Measurements from ENCODE around the gene PLAC1. TPM values are rescaled to one million over a fixed set of nuclear protein-coding genes. Genes with fewer than 3 reads are reported as not detected.

The PLAC1 gene
- total and polyA plus RNA-seq, 2 of the 13 experiments (the other 11 are each of a cell fraction or from before 2014, with no cell fraction given), result 0.40 to 2.7 TPM

- intact Hi-C loops (cut with micrococcal nuclease; ENCODE audit: unreplicated experiment), result no loop called here
- in situ Hi-C loops (cut with HindIII; ENCODE audit: extremely low pct_ligation_motif_present, low pct_unique_long_range_greater_than_20kb), result no loop called here
- H3K9me3 ChIP-seq (ENCODE audit: low read length), result no peaks in the 10 kb centered on the region
- FAIRE-seq, result no peak
- no peak overlapping the region for H3K4me3 ChIP-seq (replicated peaks in 1 of 3; ENCODE audit: insufficient read depth in 1 of 3, low read depth in 2 of 3, low read length in 3 of 3)
- CTCF ChIA-PET (ENCODE audit: low intra/inter-chr PET ratio, low total read pairs), result no interaction called here
- 0% methylated on average over 2 of the region's 6 CpGs for WGBS (ENCODE audit: low lambda C conversion rate)
- H3K36me3 ChIP-seq (replicated peaks in 1 of 2; ENCODE audit: control insufficient read depth in 1 of 2, insufficient read depth in 2 of 2, low read length in 2 of 2), result no peaks in the 10 kb centered on the region
- POLR2A ChIA-PET, result no interaction called here
- H3K4me2 ChIP-seq (ENCODE audit: low read depth, low read length), result no peak overlapping the region
- BruUV-seq (replicated peaks), result no TSS peak
- no peak overlapping the region for H3K9ac ChIP-seq (ENCODE audit: insufficient read depth, low read depth, low read length)
- no peaks in the 10 kb centered on the region for H3K4me1 ChIP-seq (ENCODE audit: insufficient read depth, low read length)
- no peak overlapping the region for H2AFZ ChIP-seq (ENCODE audit: low read length)
- H3K79me2 ChIP-seq (ENCODE audit: insufficient read depth, low read length), result no peaks in the 10 kb centered on the region
- no peaks in the 10 kb centered on the region; a peak in 1 of 5 replicates for H3K27me3 ChIP-seq (ENCODE audit: control insufficient read depth in 1 of 2, insufficient read depth in 2 of 2, low read length in 2 of 2)
- no peaks in the 10 kb centered on the region for H4K20me1 ChIP-seq (ENCODE audit: insufficient read depth, low read length)
- no peak for ATAC-seq
- no peak overlapping the region for H3K27ac ChIP-seq (ENCODE audit: extremely low read length, insufficient read depth, low read length)
- no peak for DNase-seq (ENCODE audit: low spot score)
- TF ChIP-seq ZNF496 (CRISPR knock-in tag; IDR thresholded peaks at IDR 0.05; ENCODE audit: insufficient replicate concordance), result no peak
- TF ChIP-seq, protein P1, sequence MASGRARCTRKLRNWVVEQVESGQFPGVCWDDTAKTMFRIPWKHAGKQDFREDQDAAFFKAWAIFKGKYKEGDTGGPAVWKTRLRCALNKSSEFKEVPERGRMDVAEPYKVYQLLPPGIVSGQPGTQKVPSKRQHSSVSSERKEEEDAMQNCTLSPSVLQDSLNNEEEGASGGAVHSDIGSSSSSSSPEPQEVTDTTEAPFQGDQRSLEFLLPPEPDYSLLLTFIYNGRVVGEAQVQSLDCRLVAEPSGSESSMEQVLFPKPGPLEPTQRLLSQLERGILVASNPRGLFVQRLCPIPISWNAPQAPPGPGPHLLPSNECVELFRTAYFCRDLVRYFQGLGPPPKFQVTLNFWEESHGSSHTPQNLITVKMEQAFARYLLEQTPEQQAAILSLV (CRISPR knock-in tag; IDR thresholded peaks at IDR 0.05; ENCODE audit: borderline replicate concordance), result no peak
- no peak for TF ChIP-seq RFXANK (CRISPR knock-in tag; IDR thresholded peaks at IDR 0.05)
- no peak for TF ChIP-seq REL (CRISPR knock-in tag; conservative IDR thresholded peaks at IDR 0.05)
- no peak for TF ChIP-seq ARID2 (CRISPR knock-in tag; IDR thresholded peaks at IDR 0.05; ENCODE audit: borderline replicate concordance)
- no peak for TF ChIP-seq IRF1 (CRISPR knock-in tag; IDR thresholded peaks at IDR 0.05; ENCODE audit: low read depth)
- no peak for TF ChIP-seq FOXP1 (IDR thresholded peaks at IDR 0.05)
- no peak for TF ChIP-seq FOXP1 (CRISPR knock-in tag; IDR thresholded peaks at IDR 0.05)
- TF ChIP-seq TGIF2 (CRISPR knock-in tag; IDR thresholded peaks at IDR 0.05), result no peak
- TF ChIP-seq ZNF18 (CRISPR knock-in tag; IDR thresholded peaks at IDR 0.05; ENCODE audit: insufficient replicate concordance), result no peak
- TF ChIP-seq ZNF530 (CRISPR knock-in tag; IDR thresholded peaks at IDR 0.05; ENCODE audit: low read depth), result no peak
- no peak for TF ChIP-seq MXD4 (CRISPR knock-in tag; IDR thresholded peaks at IDR 0.05)
- no peak for TF ChIP-seq HNRNPUL1 (IDR thresholded peaks at IDR 0.05; ENCODE audit: low read depth, low read length)
- no peak for TF ChIP-seq RFX3 (CRISPR knock-in tag; IDR thresholded peaks at IDR 0.05)
- no peak for TF ChIP-seq ZNF609 (CRISPR knock-in tag; IDR thresholded peaks at IDR 0.05; ENCODE audit: borderline replicate concordance)
- TF ChIP-seq ZNF678 (CRISPR knock-in tag; IDR thresholded peaks at IDR 0.05), result no peak
- no peak for TF ChIP-seq ZNF263 (CRISPR knock-in tag; IDR thresholded peaks at IDR 0.05)
Observed at GRCh38 chrX:134650701-134651100, 7.6 kb downstream of the PLAC1 start.

All from HepG2 (cell line).